Upper lobe of left lung (tissue), 4 donors: ENCODE results near the gene SRPK2.

Experiments
- CTCF ChIP-seq, 6 experiments: fragments of 450-650 bp in 4 of 6; fragments of 200-600 bp in 2 of 6; sonication (generic) in 2 of 6; IDR thresholded peaks; one replicate each; pipeline ENCODE4 v1.5.1; 2016 to 2019; ENCODE audit warnings: antibody characterized with exemption in 6 of 6
- POLR2A ChIP-seq, 4 donors: fragments of 450-650 bp; IDR thresholded peaks; one replicate each; pipeline ENCODE4 v1.5.1; 2016 to 2017; ENCODE audit warnings: antibody characterized with exemption in 4 of 4, mild to moderate bottlenecking in 2 of 4

- no peak for TF ChIP-seq CTCF (IDR thresholded peaks at IDR 0.05)
- TF ChIP-seq POLR2A (IDR thresholded peaks at IDR 0.05): no peak
Observed at GRCh38 chr7:105215182-105215581, 173.5 kb downstream of the SRPK2 start.
